Colonic mucosa (tissue), 4 donors: ENCODE measurements around the gene RNF115. TPM values are rescaled to one million over a fixed set of nuclear protein-coding genes. Genes with fewer than 3 reads are reported as not detected.

Experiments used
- DNase-seq: peaks from one replicate; pipeline ENCODE4 v3.0.0-alpha.2; 2020
- H3K27ac ChIP-seq: fragments of 200-600 bp; one replicate; pipeline ENCODE4 v1.8.0; 2021
- H3K27me3 ChIP-seq: fragments of 200-600 bp; one replicate; pipeline ENCODE4 v1.8.0; 2021
- H3K36me3 ChIP-seq: fragments of 200-600 bp; one replicate; pipeline ENCODE4 v1.8.0; 2021
- H3K4me1 ChIP-seq: fragments of 200-600 bp; one replicate; pipeline ENCODE4 v1.8.0; 2021; ENCODE audit warnings: mild to moderate bottlenecking
- H3K4me3 ChIP-seq: fragments of 200-600 bp; one replicate; pipeline ENCODE4 v1.8.0; 2021
- H3K9ac ChIP-seq, 2 donors: one replicate each; pipeline ENCODE4 v1.7.0; 2013; ENCODE audit warnings: control low read depth in 2 of 2, low read depth in 2 of 2, low read length in 2 of 2
- H3K9me3 ChIP-seq: fragments of 200-600 bp; one replicate; pipeline ENCODE4 v1.8.0; 2021
- CTCF ChIP-seq: fragments of 200-600 bp; IDR thresholded peaks from one replicate; pipeline ENCODE4 v1.8.0; 2022; ENCODE audit warnings: antibody characterized with exemption, mild to moderate bottlenecking
- intact Hi-C: fragments of 100-400 bp; cut with DNase I; formaldehyde crosslinking; loops from one replicate; pipeline ENCODE4 v1.14.1; 2022
- total RNA-seq, 2 donors: library from RNA; stranded (reverse); fragmentation: NEBNext Ultra II Directional in 1 of 2; extraction: Animal tissue kit (Norgen Biotek cat#: 25700) in 1 of 2; gene quantifications; one replicate each; pipeline ENCODE4 v1.2.1, GENCODE V29; 2021
- donor health status: healthy.
- donor health status: DM: no; HTN: no; CAD: no.
- donor health status: DM: no; HTN: no; CAD: no.

Gene RNF115
- total RNA-seq, 2 donors from 2014 or later: 6.4 to 6.9 TPM

- Histone ChIP-seq H3K9ac (no peak overlapping the region), H3K4me1 (no peaks in the 10 kb centered on the region), H3K36me3 (no peaks in the 10 kb centered on the region), H3K27ac (no peak overlapping the region), H3K9me3 (no peaks in the 10 kb centered on the region), H3K4me3 (no peak overlapping the region), H3K27me3 (no peaks in the 10 kb centered on the region)
- TF ChIP-seq CTCF: no peak
- intact Hi-C loops: no loop called here
- no peak for DNase-seq
Measured at GRCh38 chr1:145701306-145701862, 122.5 kb downstream of the RNF115 start.

GRCh38 chr1:145696630-145696960, 127.3 kb downstream of the RNF115 start:
- H3K4me3 ChIP-seq: no peak overlapping the region
- no peak for TF ChIP-seq CTCF
- no peaks in the 10 kb centered on the region for H3K9me3 ChIP-seq
- DNase-seq: no peak
- no peak overlapping the region for H3K27ac ChIP-seq
- no peaks in the 10 kb centered on the region for H3K4me1 ChIP-seq
- no peak overlapping the region for H3K9ac ChIP-seq
- H3K36me3 ChIP-seq: no peaks in the 10 kb centered on the region
- intact Hi-C loops: no loop called here
- H3K27me3 ChIP-seq: no peaks in the 10 kb centered on the region

GRCh38 chr1:145695821-145696629, 127.9 kb downstream of the RNF115 start:
- no peaks in the 10 kb centered on the region for H3K36me3 ChIP-seq
- H3K4me1 ChIP-seq: no peaks in the 10 kb centered on the region
- TF ChIP-seq CTCF: no peak
- intact Hi-C loops: no loop called here
- no peak overlapping the region for H3K27ac ChIP-seq
- H3K4me3 ChIP-seq: no peak overlapping the region
- H3K9ac ChIP-seq: no peak overlapping the region
- no peaks in the 10 kb centered on the region for H3K27me3 ChIP-seq
- H3K9me3 ChIP-seq: no peaks in the 10 kb centered on the region
- DNase-seq: no peak

- Histone ChIP-seq H3K36me3 (no peaks in the 10 kb centered on the region), H3K9ac (no peak overlapping the region), H3K9me3 (no peaks in the 10 kb centered on the region), H3K27me3 (no peaks in the 10 kb centered on the region), H3K4me1 (no peaks in the 10 kb centered on the region), H3K4me3 (no peak overlapping the region), H3K27ac (no peak overlapping the region)
- TF ChIP-seq CTCF: no peak
- DNase-seq: no peak
- intact Hi-C loops: no loop called here
Measured at GRCh38 chr1:145692785-145693443, 131.0 kb downstream of the RNF115 start.

- intact Hi-C loops: no loop called here
- Histone ChIP-seq H3K27ac (no peak overlapping the region), H3K4me1 (no peaks in the 10 kb centered on the region), H3K4me3 (no peak overlapping the region), H3K27me3 (no peaks in the 10 kb centered on the region), H3K9ac (no peak overlapping the region), H3K36me3 (no peaks in the 10 kb centered on the region), H3K9me3 (no peaks in the 10 kb centered on the region)
- TF ChIP-seq CTCF: no peak
- DNase-seq: no peak
Measured at GRCh38 chr1:145690587-145691558, 133.0 kb downstream of the RNF115 start.
